Measurements from ENCODE around the gene HOXD12.
A peak's percentile ranks its signal among the peaks of the same experiment; 100 is the strongest.

Gene HOXD12

GRCh38 chr2:176096986-176097819, 2.4 kb upstream of the HOXD12 start:
- peak overlapping the region; percentile 76 for H3K27ac ChIP-seq
- TF ChIP-seq CTCF (conservative IDR thresholded peaks at IDR 0.05), result peak; percentile 94

GRCh38 chr2:176097820-176098365, 1.7 kb upstream of the HOXD12 start:
- TF ChIP-seq CTCF (conservative IDR thresholded peaks at IDR 0.05), result no peak; the same call in none of the 2 replicates
- H3K27ac ChIP-seq, result peak overlapping the region; percentile 76; the same call in 1 of the 2 replicates

- no peak for TF ChIP-seq CTCF (conservative IDR thresholded peaks at IDR 0.05)
- H3K27ac ChIP-seq, result no peak overlapping the region; the same call in 1 of the 2 replicates
These were observed 1.0 kb upstream of the HOXD12 start for GRCh38 chr2:176098366-176099158.

GRCh38 chr2:176099159-176099727, 352 bp upstream of the HOXD12 start:
- H3K27ac ChIP-seq, result no peak overlapping the region
- TF ChIP-seq CTCF (conservative IDR thresholded peaks at IDR 0.05), result no peak

- TF ChIP-seq CTCF (conservative IDR thresholded peaks at IDR 0.05), result no peak
- no peak overlapping the region for H3K27ac ChIP-seq
These were observed 1.0 kb downstream of the HOXD12 start for GRCh38 chr2:176100547-176101140.

GRCh38 chr2:176101216-176101830, 1.7 kb downstream of the HOXD12 start:
- no peak for TF ChIP-seq CTCF (conservative IDR thresholded peaks at IDR 0.05)
- H3K27ac ChIP-seq, result no peak overlapping the region
